AG09319 (cell line): Measurements from ENCODE around the gene CTNND2.

Experiments
- DNase-seq: peaks from one replicate; pipeline ENCODE4 v3.0.0-alpha.2; 2010; ENCODE audit warnings: low read depth; ENCODE audit errors: extremely low read depth
- TF ChIP-seq, protein P1 (sequence below): IDR thresholded peaks from 2 replicates; pipeline ENCODE4 v1.5.1; 2011; ENCODE audit warnings: low read depth, mild to moderate bottlenecking, inconsistent platforms, low read length, moderate library complexity

CTNND2 gene

DNA sequence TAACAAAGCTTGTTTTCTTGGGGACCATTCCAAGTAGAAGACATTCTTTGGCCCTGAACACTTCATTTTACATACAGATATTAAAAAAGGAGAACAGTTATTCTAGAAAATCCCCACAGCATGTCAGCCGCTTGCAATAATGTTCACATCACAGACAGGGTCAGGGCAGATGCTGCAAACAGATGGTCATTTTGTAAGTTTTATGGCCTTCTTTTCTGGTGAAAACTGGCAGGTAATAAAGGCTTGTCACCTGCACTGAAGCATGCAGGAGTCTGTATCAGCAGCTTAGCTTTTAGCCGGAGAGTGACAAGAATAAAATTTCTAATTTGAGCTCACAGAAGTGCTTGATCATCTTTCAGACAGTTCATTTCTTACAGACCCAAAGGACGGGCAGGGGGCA is 922.3 kb downstream of the CTNND2 start:
- TF ChIP-seq, protein P1, sequence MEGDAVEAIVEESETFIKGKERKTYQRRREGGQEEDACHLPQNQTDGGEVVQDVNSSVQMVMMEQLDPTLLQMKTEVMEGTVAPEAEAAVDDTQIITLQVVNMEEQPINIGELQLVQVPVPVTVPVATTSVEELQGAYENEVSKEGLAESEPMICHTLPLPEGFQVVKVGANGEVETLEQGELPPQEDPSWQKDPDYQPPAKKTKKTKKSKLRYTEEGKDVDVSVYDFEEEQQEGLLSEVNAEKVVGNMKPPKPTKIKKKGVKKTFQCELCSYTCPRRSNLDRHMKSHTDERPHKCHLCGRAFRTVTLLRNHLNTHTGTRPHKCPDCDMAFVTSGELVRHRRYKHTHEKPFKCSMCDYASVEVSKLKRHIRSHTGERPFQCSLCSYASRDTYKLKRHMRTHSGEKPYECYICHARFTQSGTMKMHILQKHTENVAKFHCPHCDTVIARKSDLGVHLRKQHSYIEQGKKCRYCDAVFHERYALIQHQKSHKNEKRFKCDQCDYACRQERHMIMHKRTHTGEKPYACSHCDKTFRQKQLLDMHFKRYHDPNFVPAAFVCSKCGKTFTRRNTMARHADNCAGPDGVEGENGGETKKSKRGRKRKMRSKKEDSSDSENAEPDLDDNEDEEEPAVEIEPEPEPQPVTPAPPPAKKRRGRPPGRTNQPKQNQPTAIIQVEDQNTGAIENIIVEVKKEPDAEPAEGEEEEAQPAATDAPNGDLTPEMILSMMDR: no peak
- DNase-seq: no peak

DNA sequence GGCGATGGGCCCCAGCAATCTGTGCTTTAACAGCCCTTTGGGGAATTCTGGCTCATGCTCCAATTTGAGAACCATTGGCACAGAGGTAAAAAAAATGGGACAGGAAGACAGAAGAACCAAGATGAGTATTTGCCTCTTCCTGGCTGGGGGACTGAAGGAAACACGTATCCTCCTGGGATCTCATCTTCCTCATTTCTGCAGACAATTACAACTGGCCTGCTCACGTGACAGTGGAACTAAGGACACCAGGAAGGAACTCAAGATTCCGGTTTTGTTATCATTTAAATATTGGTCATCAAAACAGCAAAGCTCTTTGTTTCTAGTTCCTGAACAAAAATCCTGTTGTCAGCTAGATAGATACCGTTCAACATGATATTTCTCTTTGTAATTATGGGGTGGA is 927.2 kb downstream of the CTNND2 start:
- no peak for DNase-seq
- TF ChIP-seq, protein P1: no peak

DNA sequence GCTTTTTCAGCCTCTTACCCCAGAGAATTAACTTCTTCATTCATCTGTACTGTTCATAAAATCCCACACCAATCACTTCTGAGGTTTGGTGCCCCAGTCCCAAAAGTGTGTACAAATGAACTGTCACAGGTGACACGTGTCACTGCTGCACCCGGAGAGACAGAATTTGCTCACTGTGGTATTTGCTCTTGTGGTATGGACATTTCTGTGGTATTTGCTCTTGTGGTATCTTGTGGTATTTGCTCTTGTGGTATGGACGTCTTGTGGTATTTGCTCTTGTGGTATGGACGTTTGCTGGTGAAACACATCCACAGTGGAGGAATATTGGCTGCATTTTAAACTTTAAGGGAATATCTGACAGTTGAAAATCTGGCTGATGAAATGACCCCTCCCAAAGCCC is 928.3 kb downstream of the CTNND2 start:
- TF ChIP-seq, protein P1: no peak
- no peak for DNase-seq

DNA sequence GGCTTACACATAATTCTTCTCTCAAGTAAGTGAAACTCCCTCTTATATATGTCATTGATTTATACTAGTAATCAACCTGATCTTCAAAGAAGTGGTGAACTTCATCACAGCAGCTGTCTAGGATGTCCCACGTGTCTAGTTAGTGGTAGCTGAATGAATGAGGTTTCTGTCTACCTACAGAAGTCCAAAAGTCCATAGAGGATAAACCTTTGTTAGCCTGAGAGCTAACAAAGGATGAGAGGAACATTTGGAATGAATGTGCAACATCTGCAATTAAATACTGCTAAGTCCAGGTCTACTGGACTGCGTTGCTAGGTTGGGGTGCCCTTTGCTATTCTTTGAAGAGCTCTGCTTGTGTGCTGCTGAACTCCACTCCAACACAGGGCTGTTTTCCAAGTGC is 929.4 kb downstream of the CTNND2 start:
- TF ChIP-seq, protein P1: no peak
- no peak for DNase-seq

DNA sequence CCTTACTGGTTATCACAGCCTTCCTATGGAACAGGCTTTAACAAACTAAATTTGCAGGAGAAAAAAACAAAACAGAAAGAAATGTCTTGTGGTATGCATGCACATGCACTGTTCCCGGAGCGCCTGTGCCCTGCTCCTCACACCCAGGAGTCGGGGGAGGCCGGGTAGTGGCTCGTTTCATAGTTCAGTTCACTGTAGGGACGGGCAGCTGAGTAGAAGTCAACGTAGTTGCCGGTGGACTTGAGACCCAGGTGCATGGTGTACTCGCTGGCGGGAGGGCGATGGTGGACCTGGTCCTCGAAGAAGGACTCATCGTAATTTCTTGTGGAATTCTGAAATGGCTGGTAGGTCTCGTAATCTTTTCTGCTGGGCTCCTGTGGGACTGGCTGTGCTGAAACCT is 930.9 kb downstream of the CTNND2 start:
- TF ChIP-seq, protein P1: no peak
- no peak for DNase-seq

DNA sequence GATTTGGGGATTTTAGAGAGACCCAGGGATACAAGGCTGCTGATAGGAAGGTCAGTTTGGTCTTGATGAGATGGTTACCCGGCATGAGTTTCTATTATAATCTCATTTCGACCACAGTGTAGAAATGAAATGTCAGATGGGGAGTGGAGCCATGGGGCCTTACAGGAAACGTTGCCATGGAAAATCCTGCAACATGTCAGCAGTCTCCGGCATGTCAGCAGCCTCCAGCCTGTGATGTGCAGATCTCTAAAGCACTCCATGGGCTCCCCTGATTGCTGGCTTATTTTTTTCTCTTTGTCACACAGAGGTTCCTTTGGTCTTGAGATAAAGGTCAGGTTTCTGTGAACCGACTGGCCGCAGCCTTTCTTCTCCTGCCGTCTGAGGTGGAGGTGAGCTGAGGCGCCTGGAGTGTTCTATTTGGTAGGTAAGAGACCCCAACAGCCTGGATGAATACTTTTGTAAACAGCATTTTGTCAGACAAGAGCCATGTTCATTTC is 934.5 kb downstream of the CTNND2 start:
- TF ChIP-seq, protein P1: no peak

DNA sequence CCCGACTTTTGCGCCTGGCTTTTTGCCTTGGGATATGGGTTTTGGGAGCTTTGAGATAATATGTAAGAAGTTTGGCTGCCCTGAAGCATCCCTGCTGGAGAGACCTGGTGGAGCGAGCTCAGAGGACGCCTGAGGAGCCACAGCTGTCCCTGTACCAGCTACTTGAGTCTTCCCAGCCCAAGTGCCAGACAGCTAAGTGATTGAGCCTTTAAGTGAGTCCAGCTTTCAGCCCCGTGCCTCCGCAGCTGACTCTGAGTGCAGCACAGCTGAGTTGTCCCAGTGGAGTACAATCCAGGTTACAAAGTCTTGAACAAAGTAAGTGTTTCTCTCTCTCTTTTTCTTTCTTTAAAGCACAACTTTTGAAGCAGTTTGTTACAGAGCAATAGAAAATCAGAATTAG is 939.4 kb downstream of the CTNND2 start:
- DNase-seq: no peak
- TF ChIP-seq, protein P1: no peak

More for the DNA sequence above, 934.5 kb downstream of the CTNND2 start:
- no peak for DNase-seq
